NCI-H2107 treated with DMSO at 0.1 percent for 48 hours (cell line): ENCODE data around the gene PLXNA2.

ENCODE experiments used
- DNase-seq: peaks from one replicate; lab custom pipeline; 2025; ENCODE audit not compliant: unreplicated experiment; lab: John Stamatoyannopoulos, UW

PLXNA2 gene

DNA sequence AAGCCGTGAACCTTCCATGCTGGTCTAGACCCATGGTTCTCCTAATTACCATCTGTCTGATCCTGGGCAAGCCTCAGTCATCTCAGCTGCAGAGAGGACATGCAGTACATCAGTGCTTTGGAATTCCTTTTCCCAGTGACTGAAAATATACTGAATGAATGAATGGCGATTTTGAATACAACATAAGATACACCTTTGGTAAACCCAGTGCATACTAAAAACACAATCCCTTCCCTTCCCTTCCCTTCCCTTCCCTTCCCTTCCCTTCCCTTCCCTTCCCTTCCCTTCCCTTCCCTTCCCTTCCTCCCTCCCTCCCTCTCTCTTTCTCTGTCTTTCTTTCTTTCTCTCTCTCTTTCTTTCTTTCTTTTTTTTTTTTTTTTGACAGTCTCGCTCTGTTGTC, 21.3 kb upstream of the PLXNA2 start:
- no peak for DNase-seq

DNA sequence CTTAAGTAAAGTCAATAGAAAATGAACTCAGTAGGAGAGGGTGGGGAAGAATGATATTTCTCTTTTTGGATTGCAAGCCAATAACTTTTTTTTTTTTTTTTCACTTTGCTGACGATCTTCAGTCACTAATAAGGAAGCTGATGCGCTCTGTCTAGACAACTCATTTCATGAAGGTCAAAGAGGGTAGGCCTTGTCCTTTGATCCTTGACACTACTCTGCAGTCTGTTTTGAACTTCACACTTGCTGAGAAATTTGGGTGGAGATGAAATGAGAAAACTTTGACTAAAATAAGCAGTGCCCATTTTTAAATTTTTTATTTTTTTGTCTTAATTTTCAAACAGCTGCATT, 20.9 kb upstream of the PLXNA2 start:
- DNase-seq = no peak

DNA sequence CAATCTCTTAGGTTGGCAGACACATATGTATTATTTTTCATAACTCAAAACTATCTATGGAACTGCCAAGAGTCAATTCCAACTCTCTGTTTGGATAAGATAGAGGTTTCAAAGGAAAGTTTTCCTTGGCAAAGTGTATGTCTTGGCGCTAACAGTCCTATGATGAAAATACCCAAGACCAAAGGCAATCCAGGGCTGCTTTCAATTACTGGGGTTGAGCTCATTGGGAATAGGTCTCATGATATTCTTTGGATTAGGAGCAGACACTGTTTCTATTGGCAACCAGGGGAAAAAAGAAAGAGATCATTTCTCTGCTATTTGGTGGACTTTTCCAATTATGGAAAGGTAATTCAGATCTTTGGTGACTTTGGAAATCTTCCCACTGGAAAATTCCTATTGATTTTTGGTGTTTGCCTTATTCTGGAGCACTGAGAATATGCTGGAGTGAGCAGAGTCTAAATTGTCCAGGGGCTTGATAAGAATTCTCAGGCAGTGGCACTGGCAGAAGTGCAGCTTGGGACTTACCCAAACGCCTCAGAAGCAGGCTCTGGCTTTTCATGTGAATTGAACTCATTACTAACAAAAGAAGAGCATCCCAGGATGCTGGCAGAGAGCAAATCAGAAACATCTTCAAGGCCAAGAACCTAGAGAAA, 20.4 kb upstream of the PLXNA2 start:
- DNase-seq = no peak

GRCh38 chr1:208261874-208262273, 17.7 kb upstream of the PLXNA2 start:
- DNase-seq = no peak

GRCh38 chr1:208258277-208258676, 14.1 kb upstream of the PLXNA2 start:
- no peak for DNase-seq

DNA sequence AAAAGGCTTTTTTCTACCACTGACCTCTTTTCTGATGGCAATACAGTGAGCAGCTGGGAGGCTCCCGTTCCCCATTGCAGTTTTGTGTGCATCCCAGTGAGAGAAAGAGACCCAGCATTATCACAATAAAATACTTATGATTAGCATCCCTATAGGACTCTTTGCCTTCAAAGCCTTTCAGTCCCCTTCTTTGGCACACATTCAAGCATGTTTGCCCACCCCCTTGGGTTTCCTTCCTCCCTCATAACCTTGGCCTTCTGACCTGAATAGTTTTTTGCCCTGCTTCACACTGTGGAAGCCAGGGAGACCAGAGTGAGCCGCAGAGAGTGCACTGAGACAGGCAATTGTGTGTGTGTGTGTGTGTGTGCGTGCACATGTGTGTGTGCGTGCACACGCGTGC, 13.2 kb upstream of the PLXNA2 start:
- no peak for DNase-seq

GRCh38 chr1:208256556-208256955, 12.4 kb upstream of the PLXNA2 start:
- no peak for DNase-seq

- no peak for DNase-seq
These were observed 11.9 kb upstream of the PLXNA2 start for GRCh38 chr1:208256091-208256490.

- DNase-seq = no peak
These were observed 10.7 kb upstream of the PLXNA2 start for GRCh38 chr1:208254862-208255261.

DNA sequence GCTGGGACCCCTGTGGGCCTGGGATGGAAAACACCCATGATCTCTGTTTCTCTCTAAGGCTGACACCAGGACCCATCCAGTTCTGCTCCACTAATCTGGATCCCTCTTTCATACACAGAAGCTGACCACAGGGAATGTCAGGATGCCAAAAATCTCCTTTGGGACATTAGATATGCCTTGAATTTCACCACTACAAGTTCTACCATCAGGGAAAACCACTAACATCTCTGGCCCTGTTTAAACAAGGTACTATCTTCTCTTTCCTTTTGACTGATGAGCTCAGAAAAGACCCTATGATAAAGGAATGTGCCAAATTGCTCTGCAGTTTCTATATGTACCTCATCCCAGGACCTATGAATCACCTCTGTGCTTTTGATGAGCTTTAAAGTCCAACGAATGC, 10.2 kb upstream of the PLXNA2 start:
- DNase-seq = no peak

DNA sequence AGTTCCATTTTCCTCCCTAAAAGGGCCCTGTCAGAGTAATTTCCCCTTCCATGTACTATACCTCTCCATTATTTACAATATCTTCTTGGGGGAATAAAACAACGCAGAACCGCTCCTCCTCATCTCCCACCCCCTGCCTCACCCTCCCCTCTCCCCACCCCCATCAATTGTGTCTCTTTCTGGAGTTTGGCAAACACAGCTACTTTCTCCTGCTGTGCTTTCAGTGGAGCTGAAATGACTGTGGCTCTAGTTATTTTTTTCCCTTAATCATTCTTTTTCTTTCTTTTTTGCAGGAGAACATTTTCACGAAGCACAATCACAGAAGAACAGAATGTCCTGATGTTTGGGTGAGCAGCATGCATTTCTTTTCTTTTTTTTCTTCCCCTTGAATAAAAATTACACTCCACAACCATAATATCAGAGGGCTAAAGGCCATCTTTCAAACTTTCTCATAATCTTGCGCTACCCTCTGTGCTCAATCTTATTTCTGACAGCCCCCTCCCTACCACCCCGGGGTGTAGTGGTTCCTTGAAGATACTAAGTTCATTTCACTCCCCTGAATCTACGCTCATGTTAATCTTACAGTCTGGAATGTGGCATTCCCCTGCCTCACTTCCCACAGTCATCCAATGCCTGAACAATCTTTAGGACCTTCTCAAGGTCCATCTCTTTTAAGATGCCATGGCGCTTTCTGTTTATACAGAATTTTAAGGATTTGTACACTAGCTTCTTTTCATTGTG, 8.8 kb upstream of the PLXNA2 start:
- no peak for DNase-seq

- DNase-seq = no peak
These were observed 8.0 kb upstream of the PLXNA2 start for GRCh38 chr1:208251911-208252835.

- no peak for DNase-seq
These were observed 6.8 kb upstream of the PLXNA2 start for GRCh38 chr1:208251015-208251414.

GRCh38 chr1:208250613-208251012, 6.4 kb upstream of the PLXNA2 start:
- no peak for DNase-seq

- no peak for DNase-seq
These were observed 5.0 kb upstream of the PLXNA2 start for GRCh38 chr1:208248991-208249696.

- no peak for DNase-seq
These were observed 4.2 kb upstream of the PLXNA2 start for GRCh38 chr1:208248307-208248801.

DNA sequence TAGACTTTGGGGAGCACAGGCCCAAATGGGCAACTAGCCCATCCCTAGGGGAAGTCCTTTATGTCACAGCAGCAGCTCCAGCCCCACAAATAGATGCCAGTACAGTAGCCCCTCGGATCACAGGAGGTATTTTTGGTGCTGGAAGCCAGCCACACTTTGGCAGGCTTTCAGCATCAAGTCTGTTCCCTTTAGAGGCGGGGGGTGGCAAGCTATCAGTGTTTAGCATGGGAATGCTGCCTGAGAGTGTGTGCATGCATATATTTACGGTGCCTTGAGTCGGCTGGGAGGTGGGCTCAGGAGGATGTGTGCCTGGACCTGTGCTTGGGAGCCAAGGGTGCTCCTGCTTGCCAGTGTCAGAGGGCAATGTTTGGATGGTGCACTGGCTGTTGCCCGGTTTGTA, 3.5 kb upstream of the PLXNA2 start:
- DNase-seq = no peak

DNA sequence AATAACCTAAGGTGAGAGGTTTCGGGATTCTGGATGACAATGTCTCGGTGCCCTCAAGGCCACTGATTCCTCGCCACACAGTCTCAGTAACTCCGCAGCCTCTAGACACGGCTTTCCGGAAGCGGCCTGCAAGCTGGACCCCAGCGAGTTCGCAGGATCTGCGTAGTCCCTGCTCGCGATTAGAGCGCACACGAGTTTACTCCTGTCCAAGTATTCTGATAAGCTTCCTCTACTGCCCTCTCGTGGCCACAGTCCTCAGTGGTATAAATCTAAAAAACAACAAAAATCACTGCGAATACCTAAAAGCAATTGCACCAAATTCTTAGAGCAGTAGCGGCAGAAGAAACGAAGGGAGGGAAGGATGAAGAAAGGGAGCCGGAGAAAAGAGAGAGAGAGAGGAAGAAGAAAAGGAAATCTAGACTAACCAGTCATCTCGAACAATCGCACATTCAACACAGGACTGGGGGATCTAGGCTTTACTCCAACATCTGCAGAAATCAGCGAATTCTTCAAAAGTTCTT, 1.1 kb upstream of the PLXNA2 start:
- peak; percentile 94 for DNase-seq

- DNase-seq = no peak
These were observed 637 bp downstream of the PLXNA2 start for GRCh38 chr1:208243527-208243966.

DNA sequence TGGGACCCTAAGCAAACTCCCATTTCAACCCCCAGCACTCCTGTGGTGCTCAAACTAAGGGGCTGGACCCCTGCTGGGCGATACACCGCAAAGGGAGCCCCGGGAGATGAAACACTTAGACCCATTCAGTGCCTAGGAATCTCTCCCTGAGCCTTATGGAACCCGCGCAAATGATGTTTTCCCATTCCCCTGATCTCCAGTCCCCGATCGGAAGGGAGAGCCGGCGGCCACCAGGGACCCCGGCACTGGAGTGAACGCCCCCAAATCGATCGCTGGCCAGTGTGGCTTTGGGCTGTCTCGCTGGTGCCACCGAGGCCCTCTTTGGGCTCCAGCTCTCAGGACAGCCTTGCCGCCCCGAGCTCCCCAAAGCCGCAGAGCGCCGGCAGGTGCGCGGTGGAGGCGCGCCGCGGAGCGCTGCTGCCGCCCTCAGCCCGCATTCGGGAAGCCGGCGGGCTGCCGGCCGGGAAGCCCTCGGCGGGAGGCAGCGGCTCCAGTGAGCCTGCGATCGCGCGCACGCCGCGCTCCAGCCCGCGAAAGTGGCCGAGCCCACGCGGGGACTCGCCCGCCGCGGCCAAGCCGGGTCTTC, 1.1 kb downstream of the PLXNA2 start:
- DNase-seq = no peak
